Stimulated activated CD8-positive, alpha-beta memory T cell treated with anti-CD3 and anti-CD28 coated beads, Interleukin-15, amount 100 ng/mL, for 24 hours (primary cell): ENCODE results near the gene ATP9B.

Source experiments
- DNase-seq: peaks from one replicate; pipeline ENCODE4 v3.0.0-alpha.2; 2020; ENCODE audit warnings: low read depth

The ATP9B gene

DNA sequence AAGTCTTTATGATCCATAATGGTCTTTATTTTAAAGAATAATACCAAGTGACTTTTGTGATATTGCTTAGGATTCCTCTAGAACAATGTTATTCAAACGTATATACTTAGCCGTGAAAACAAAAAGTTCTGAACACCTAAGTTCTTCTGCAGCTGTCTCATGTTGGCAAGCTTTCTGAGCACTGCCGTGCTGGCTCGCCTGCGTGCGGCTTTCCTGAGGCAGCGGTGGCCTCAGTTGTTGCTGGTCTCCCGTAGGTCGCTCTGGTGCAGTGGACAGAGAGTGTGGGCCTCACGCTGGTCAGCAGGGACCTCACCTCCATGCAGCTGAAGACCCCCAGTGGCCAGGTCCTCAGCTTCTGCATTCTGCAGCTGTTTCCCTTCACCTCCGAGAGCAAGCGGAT is 259.7 kb downstream of the ATP9B start:
- no peak for DNase-seq

DNA sequence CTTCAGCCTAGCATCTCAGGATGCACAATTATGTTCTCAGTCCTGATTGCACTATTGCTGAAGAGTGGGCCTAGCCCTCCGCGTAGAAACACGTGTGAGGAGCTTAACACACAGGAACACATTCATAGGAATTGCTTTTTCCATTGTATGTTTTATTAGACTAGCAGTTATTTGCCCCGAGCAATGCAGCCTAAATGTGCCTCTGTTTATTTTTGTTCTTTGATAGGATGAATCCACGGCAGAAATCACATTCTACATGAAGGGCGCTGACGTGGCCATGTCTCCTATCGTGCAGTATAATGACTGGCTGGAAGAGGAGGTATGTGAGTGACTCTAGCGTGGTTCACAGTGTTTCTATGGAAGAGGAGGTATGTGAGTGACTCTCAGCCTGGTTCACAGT is 260.6 kb downstream of the ATP9B start:
- DNase-seq, result no peak

DNA sequence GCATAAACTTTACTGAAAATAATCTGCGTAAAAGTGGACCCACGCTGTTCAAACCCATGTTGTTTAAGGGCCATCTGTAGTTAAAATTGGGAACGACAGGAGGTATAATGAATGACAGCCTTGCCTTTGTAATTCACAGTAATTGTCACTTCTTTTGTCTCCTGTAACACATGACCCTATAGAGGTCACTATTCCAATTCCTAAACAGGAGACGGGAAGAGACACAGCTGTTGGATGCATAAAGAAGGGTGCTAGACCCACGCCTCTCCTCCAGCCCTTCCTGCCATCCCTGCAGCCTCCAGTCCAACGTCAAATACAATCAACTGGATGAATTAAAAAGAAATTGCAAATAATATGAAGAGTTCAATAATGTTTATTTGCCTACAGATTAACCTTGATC is 263.5 kb downstream of the ATP9B start:
- DNase-seq, result no peak

DNA sequence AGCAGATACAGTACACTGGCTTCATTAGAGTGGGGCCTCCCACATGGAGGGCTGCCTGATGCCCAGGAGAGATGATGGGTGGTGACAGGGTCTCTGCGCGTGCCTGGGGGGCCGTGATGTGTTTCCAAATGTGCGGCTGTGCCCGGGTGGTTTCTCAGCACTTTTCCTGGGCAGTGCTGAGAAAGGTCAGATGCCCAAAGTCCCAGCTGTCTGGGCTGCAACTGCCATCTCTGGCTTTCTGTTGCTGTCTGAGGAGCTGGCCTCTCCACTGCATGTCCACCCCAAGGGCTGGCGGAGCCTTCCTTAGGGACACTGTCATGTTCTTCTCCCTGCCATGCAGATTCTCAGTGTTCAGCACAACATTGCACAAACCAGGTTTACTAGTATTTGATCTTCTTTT is 263.9 kb downstream of the ATP9B start:
- DNase-seq, result no peak

DNA sequence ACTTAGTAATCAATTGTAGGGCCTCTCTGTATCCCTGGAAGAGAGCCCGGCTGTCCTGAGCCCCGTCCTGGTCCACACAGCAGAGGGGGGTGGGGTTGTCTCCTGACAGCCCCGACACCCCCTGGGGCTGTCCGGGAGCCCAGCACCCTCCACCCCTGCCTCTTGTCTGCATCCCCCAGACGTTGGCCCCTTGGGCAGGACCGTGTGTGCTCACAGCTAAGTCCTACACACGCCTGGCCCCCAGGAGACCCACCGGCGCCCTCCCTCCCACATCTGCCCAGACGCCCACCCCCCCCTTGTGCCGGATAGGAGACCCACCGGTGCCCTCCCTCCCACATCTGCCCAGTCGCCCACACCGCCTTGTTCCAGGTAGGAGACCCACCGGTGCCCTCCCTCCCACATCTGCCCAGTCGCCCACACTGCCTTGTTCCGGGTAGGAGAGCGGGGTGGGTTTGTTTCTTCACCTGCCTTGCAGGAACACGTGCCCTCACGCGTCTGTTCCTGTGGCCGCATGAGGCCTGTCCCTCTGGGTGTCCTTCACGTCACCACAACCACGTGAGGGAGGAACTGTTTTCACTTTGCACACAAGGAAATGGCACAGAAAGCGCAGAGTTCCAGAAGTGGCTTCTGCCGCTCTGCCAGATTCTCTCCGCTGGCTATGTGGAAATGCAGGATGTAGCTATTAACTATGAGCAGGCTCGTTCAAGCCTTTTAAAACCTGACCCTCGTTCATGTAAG is 265.5 kb downstream of the ATP9B start:
- DNase-seq, result no peak

DNA sequence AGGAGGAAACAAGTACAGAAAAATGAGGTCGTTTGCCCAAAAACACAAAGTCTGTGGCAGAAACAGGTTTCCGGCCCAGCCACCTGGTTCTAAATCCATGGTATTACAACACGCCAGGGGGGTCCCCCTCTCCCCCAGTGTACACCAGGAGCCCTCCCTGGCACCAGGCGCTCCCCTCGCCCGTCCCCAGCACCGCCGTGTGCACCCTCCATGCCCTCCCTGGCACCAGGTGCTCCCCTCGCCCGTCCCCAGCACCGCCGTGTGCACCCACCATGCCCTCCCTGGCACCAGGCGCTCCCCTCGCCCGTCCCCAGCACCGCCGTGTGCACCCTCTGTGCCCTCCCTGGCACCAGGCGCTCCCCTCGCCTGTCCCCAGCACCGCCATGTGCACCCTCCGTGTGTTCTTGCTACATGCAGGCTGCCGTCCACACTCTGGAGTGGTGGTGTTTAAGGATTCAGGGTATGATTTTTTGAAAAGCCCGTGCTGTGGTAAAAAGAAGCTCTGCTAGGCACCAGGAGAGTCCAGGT is 266.7 kb downstream of the ATP9B start:
- DNase-seq, result no peak

DNA sequence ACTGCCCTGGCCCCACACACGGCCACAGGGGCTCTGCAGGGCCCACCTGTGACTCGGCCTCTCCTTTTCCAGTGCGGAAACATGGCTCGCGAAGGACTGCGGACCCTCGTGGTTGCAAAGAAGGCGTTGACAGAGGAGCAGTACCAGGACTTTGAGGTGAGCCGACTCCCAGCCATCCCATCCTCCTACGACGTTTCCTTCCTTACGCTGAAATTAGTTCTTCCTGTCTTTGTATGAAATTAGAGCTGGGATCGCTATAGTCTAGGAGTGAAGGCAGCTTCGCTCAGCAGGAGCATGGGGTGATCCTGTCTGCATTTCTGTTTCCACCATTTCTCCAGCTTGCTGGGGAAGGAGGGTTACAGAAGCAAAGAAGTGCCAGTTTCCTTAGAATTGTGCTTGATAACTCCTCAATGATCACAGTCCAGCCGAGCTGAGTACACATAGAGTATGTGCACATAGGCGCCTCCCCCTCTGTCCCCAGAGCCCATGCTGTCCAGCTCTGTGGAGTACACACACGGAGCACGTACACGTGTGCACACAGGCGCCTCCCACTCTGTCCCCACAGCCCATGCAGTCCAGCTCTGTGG is 267.5 kb downstream of the ATP9B start:
- DNase-seq, result no peak

DNA sequence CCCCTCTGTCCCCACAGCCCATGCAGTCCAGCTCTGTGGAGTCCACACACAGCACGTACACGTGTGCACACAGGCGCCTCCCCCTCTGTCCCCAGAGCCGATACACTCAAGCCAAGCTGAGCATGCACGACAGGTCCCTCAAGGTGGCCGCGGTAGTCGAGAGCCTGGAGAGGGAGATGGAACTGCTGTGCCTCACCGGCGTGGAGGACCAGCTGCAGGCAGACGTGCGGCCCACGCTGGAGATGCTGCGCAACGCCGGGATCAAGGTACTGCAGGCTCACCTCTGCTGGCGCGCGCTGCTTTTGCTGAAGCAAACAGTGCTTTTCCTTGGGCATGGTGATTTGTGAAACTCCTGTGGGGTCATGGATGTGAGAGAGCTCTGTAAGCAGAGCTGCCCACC is 268.0 kb downstream of the ATP9B start:
- DNase-seq, result no peak

DNA sequence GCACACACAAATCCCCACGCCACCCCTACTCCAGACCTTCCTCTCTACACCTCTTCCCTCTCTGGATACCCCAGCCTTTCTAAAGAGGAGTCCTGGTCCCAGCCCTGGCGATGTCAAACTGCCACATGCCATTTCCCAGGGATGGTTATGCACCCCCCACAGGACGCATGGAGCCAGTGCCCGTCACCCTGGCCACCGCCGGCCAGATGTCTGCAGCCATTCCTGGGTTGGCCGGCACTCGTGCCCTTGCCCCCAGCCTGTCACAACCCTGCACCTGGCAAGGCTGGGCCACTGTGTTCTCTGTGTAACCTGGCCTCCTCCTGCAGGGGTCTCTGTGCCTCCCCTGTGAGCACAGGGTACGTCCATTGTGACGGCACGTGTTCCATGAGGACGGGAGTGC is 268.4 kb downstream of the ATP9B start:
- DNase-seq, result no peak

DNA sequence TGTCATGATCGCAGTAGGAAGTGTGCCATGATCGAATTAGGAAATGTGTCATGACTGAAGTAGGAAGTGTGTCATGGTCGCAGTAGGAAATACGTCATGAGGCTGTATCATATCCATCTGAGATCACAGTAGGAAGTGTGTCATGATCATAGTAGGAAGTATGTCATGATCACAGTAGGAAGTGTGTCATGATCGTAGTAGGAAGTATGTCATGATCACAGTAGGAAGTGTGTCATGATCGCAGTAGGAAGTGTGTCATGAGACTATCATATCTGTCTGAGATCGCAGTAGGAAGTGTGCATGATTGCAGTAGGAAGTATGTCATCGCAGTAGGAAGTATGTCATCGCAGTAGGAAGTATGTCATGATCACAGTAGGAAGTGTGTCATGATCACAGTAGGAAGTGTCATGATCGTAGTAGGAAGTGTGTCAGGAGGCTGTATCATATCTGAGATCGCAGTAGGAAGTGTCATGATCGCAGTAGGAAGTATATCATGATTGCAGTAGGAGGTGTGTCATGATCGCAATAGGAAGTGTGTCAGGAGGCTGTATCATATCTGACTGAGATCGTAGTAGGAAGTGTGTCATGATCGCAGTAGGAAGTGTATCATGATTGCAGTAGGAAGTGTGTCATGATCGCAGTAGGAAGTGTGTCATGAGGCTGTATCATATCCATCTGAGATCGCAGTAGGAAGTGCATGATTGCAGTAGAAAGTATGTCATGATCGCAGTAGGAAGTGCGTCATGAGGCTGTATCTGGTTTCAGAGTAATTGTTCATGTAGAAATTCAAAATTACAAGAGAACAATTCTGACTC is 270.1 kb downstream of the ATP9B start:
- DNase-seq, result no peak

DNA sequence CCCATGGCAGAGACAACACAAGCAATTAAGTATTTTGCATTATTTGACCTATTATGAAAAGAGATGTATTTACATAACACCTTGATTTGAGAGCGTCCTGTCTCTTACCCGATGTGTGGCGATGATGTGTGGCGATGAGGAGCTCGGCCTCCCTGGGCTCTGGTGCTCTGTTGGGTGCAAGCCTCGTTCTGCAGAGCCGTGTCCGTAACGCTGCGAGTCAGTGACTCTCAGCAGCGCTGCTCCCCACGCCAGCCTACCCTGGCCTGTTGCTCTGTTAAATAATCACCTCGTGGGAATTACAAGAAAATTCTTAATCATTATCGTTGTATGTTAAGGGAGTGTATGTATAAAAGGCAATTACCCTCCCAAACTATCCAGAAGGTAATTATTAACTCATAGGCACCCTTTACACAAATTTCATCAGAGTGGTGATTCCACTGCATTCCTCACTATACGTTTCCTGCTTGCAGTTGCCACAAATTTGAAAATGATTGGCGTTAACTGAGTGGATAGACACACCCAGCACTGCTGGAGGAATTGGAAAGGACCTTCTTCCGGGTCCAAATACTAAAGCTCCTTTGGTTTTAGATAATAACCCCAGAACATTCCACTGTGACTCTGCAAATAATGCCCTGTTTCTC is 274.5 kb downstream of the ATP9B start:
- no peak for DNase-seq

DNA sequence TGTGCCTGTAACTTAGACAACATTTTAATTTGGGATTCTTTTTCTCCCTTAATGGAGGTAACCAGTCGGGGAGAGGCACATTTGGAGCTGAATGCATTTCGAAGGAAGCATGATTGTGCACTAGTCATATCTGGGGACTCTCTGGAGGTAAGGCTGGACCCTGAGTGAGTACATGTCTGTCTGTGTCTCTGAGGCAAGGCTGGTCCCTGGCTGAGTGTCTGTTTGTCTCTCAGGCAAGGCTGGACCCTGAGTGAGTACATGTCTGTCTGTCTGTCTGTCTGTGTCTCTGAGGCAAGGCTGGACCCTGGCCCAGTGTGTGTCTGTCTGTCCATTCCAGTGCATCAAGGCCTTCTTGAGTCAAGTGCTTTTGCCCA is 275.0 kb downstream of the ATP9B start:
- no peak for DNase-seq

DNA sequence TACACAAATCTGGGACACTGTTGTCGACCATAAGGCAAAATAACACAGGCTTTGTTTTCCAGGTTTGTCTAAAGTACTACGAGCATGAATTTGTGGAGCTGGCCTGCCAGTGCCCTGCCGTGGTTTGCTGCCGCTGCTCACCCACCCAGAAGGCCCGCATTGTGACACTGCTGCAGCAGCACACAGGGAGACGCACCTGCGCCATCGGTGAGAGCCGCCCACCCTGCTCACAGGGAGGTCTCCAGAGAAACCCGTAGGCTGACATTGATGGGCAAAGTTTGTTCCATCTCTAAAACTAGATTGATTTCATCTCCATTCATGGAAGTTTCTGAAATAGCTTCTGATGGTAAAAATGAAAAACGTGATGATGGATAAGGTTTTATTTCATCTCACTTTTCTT is 276.2 kb downstream of the ATP9B start:
- DNase-seq, result no peak

DNA sequence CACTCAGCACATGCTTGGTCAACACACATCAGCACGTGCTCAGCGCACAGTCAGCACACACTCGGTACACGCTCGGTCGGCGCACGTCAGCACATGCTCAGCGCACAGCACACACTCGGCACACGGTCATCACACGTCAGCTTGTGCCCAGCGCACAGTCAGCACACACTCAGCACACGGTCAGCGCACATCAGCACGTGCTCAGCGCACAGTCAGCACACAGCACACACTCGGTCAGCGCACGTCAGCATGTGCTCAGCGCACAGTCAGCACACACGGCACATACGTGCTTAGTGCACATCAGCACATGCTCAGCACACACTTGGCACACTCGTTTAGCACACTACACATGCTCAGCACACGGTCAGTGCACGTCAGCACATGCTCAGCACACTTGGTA is 276.8 kb downstream of the ATP9B start:
- DNase-seq, result no peak

DNA sequence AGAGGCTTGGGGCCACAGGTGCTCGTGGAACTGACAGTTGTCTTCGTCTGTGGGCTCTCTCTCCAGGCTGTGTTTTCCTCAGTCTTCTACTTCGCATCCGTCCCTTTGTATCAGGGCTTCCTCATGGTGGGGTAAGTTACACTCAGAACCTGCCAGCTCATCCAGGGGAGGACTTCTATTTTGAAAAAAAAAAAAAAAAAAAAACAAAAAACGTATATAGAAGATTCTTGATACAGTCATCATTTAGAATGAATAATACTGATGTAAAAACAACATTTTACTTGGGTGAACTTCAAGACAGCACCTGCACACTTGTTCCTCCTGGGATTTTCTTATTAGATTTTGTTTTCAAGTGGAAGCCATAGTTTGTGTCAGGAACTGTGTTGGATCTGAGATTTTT is 278.9 kb downstream of the ATP9B start:
- DNase-seq, result no peak

DNA sequence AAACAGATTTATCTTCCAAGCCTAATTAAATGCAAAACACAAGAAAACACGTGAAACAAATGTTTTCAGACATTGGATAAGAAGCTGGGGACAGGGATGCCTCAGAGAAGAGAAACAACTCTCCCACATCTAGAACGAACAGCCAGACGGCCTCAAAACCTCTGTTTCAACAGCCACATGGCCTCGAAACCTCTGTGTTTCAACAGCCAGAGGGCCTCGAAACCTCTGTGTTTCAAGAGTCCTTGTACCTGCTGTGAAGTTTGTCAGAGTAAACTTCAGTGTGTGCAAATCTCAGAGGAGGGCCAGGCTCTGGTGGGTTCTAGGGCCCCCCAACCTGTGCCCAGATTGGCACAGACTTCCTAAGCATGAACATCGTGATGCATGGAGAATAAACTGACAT is 283.2 kb downstream of the ATP9B start:
- no peak for DNase-seq

DNA sequence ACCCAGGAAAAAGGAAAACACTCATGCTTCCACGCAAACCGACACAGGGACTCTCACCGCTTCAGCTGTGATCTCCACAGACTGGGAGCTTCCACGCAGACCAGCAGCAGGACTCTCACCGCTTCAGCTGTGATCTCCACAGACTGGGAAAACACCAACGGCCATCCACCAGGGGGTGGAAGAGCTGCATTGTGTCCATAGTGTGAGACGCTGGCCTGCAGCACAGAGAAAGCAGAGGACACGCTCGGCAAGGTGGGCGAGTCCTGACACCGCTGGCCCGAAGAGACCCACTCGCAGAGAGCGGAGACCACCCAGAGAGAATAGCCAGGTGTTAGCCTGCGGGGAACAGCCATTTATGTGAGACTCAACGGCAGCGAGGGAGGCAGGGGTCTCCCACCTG is 284.1 kb downstream of the ATP9B start:
- no peak for DNase-seq

DNA sequence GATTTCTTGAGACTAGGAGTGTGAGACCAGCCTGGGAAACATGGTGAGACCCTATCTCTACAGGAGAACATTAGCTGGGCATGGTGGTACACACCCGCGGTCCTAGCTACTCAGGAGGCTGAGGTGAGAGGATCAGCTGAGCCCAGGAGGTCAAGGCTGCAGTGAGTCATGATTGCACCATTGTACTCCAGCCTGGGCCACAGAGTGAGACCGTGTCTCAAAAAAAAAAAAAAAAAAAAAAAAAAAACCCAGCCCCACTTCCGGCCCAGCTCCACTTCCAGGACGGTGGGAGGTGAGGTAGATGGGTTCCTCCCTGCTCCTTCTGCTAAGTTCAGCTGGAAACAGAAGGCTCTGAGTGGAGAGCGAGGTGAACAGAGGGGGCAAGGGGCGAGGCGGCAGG is 285.2 kb downstream of the ATP9B start:
- DNase-seq, result no peak

DNA sequence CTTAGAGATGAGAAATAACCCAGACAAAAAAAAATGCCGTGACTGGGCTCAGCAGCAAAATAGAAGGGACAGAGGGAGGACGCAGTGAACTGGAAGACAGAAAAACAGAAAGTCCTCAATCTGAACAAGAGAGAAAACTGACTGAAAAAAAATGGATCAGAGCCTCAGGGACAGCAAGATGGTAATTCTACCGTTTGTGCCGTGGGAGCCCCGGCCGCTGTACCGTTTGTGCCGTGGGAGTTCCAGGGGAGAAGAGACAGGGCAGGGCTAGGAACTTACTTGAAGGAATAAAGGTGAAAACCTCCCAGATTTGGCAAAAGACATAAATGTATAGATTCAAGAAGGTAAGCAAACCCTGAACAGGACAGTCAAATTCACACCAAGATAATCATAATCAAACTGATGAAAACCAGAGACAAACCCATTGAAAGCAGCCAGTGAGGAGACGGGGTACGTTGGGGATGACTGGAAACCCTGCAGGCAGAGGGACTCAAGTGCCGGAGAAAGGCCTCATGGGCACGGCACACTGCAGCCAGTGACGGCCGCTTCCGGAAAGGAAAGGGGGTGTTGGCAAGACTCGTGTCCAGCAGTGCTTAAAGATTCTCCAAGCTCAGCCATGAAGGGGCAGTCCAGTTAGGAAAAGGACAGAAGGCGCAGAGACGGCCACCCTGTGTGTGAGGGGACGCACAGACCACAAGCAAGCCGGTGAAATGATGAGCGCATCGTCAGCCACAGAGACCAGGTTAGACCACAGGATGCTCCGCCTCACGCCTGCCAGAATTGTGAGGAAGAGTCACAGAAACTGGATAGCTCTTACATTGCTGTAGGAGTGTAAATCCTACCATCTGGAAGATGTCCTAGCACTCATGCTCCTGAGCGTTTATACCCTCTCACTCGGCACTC is 286.5 kb downstream of the ATP9B start:
- DNase-seq, result no peak

DNA sequence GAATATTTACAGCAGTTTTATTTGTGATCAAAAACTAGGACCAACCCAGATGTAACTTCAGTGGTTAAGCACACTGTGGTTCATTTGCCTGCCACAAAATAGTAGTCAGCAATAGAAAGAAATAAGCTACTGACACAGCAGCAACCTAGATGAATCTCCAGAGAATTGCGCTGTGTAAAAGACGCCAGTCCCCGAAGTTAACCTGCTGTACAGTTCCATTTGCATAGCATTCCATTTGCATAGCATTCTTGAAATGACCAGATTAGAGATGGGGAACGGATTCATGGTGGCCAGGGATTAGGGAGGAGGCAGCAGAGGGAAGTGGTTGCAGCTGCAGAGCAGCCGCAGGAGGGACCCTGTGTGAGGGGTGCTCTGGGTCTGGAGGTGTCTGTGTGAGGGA is 287.2 kb downstream of the ATP9B start:
- DNase-seq, result no peak

DNA sequence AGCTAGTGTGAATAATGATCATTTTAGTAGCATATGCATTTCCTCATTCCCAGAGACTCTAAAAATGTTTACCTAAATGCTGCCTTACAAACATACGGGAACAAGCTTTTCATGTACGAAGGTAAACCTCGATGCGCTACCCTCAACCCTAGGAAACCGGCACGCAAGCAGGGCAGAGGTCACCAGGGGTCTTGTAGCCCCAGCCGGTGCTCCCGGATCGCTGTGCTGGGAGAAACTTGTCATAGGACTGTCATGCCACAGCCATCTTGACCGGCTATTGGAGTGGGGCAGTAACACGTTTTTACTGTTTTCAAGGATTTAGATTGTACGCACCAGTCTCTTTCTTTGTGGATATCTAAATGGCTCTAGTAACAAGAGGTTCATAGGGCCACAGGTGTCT is 291.7 kb downstream of the ATP9B start:
- no peak for DNase-seq
